HG03460 (cell line): ENCODE measurements around the gene PSMB3.
"Not testable (repeated sequence)": the region's sequence is repeated elsewhere in the genome, so short reads cannot be mapped to it uniquely, and the experiment has no call there.

Source experiments
- ATAC-seq: cut with Tn5 transposase; IDR thresholded peaks from one replicate; pipeline ENCODE4 v1.9.1; 2021; ENCODE audit not compliant: unreplicated experiment

Gene PSMB3

GRCh38 chr17:38748149-38748891 is 4.2 kb upstream of the PSMB3 start, which contains the start of gene PCGF2:
Gene PCGF2, minus strand, starts transcription at chr17:38748336. Its CDS starts 7,934 bp downstream, at chr17:38740402.
- no peak for ATAC-seq

GRCh38 chr17:38748892-38749222 is 3.7 kb upstream of the PSMB3 start:
- no peak for ATAC-seq

GRCh38 chr17:38749223-38750043 is 3.1 kb upstream of the PSMB3 start:
- no peak for ATAC-seq

- ATAC-seq: no peak
Observed at GRCh38 chr17:38750044-38750311, 2.6 kb upstream of the PSMB3 start.

- ATAC-seq: no peak
Observed at GRCh38 chr17:38750312-38751121, 2.0 kb upstream of the PSMB3 start.

GRCh38 chr17:38751144-38751807 is 1.3 kb upstream of the PSMB3 start:
- no peak for ATAC-seq

GRCh38 chr17:38751808-38752307 is 683 bp upstream of the PSMB3 start:
- peak; percentile 22 for ATAC-seq

- ATAC-seq: no peak
Observed at GRCh38 chr17:38753071-38753506, 548 bp downstream of the PSMB3 start.

GRCh38 chr17:38761612-38762011 is 9.1 kb downstream of the PSMB3 start:
- ATAC-seq: no peak

- ATAC-seq: no peak
Observed at GRCh38 chr17:38762231-38762630, 9.7 kb downstream of the PSMB3 start.

GRCh38 chr17:38766341-38766740 is 13.8 kb downstream of the PSMB3 start:
- ATAC-seq: no peak

- no peak for ATAC-seq
Observed at GRCh38 chr17:38768417-38768816, 15.9 kb downstream of the PSMB3 start.

GRCh38 chr17:38773258-38773657 is 20.7 kb downstream of the PSMB3 start:
- no peak for ATAC-seq

GRCh38 chr17:38777641-38778250 is 25.2 kb downstream of the PSMB3 start:
- ATAC-seq: no peak

GRCh38 chr17:38779965-38780752 is 27.6 kb downstream of the PSMB3 start:
- no peak for ATAC-seq

- no peak for ATAC-seq
Observed at GRCh38 chr17:38783227-38783626, 30.7 kb downstream of the PSMB3 start.

- no peak for ATAC-seq
Observed at GRCh38 chr17:38786372-38786771, 33.8 kb downstream of the PSMB3 start.

GRCh38 chr17:38787999-38788398 is 35.5 kb downstream of the PSMB3 start:
- not testable (repeated sequence) for ATAC-seq

- no peak for ATAC-seq
Observed at GRCh38 chr17:38789185-38789584, 36.6 kb downstream of the PSMB3 start.
